HuH-7 (cell line): ENCODE measurements around the gene PTRH1.

Experiments used
- DNase-seq: peaks from one replicate; pipeline ENCODE4 v3.0.0; 2011; ENCODE audit warnings: low spot score

The PTRH1 gene

DNA sequence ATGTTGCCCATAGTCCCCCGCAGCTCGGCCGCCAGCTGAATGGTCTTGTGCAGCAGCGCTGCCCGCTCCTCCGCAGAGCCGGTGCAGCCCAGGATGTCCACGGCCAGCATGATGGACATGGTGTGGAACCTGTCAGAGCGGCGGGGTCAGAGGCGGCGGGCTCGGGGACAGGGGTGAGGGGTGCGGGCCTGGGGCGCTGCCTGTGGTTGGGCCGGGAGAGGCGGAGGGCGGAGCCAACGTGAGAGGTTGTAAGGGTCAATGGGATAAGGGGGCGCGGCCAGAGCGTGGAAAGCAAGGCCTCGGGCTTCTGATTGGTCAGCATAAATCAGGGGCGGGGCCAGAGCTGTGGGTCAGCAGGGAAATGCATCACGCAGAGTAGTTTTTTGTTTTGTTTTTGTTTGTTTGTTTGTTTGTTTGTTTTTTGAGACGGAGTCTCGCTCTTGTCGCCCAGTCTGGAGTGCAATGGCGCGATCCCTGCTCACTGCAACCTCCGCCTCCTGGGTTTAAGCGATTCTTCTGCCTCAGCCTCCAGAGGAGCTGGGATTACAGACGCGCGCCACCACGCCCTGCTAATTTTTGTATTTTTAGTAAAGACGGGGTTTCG is 26.5 kb upstream of the PTRH1 start:
- peak; percentile 96 for DNase-seq

DNA sequence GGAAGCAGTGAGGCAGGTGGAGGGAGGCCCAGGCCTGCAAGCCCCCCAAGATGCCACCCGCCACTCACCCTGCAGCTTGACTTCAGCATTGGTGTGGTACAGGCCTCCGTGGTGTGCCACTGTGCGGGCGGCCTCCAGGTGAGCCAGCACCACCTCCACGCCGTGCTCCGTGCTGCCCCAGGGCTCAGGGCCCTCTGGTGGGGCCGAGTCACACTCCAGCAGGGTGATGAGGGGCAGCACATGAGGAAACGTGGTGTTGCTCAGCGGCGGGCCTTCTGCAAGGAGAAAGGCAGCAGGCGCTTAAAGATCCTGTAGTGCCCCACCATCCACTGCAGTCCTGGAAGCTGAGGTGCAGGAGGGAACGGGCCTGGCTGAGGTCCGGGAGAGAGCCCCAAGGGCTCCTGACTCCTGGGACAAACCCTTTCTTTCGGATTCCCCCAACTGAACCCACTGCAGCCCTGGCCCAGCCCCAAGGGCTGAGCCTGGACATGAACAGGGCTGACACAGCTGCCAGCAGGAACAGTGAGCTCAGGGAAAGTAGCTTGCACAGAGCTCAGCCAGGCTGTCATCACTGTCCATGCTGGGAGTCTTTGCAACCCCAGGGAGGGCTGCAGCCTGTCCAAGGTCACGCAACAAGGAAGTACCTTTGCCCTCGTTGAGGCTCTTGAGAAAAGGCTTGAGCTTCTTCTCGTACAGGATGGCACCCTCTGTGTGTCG is 24.3 kb upstream of the PTRH1 start:
- DNase-seq: no peak

DNA sequence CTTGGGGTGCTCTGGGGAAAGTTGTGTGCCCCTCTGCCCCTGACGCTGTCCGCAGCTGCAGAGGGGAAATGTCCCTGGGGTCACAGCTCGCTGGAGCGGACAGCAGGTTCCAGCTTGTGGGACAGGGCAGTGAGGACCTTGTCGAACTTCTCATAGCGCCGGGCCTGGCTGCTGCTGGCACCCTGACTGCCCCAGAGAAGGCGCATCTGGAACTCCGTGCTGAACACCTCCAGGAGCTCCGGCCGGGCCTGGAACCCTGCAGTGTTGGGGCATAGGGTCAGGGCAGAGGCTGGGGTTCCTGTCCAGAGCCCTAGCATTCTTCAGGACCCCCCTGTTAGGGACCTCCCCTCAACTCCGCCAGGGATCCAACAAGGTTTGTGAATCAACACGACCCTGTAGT is 23.2 kb upstream of the PTRH1 start:
- DNase-seq: no peak

DNA sequence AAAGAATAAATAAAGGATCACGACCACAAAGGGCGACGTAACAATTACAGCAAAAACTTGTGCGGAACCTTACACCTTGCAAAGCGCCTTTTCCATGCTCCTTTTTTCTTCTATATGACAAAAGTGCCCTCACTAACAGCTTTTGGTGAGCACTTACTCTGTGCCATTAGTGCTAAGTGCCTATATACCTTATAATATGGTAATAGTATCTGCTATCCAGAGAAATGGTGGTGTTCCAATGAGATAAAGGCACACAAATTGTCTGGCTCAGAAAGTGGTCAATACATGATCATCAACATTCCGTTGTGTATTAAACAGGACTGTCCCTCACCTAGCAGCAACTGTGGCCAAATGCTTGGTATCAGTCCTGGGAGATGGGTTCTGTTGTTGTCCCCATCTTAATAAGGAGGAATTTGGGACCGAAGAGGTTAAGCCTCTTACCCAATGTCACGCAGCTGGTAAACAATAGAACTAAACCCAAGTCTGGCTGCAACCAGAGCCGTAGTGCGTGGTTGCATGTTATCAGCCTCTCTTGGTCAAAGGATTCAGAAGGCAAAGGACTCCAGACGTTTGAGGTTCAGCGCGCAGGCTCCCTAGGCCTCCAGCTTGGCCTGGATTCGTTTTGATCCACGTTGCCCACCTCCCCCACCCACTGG is 20.2 kb upstream of the PTRH1 start:
- no peak for DNase-seq

DNA sequence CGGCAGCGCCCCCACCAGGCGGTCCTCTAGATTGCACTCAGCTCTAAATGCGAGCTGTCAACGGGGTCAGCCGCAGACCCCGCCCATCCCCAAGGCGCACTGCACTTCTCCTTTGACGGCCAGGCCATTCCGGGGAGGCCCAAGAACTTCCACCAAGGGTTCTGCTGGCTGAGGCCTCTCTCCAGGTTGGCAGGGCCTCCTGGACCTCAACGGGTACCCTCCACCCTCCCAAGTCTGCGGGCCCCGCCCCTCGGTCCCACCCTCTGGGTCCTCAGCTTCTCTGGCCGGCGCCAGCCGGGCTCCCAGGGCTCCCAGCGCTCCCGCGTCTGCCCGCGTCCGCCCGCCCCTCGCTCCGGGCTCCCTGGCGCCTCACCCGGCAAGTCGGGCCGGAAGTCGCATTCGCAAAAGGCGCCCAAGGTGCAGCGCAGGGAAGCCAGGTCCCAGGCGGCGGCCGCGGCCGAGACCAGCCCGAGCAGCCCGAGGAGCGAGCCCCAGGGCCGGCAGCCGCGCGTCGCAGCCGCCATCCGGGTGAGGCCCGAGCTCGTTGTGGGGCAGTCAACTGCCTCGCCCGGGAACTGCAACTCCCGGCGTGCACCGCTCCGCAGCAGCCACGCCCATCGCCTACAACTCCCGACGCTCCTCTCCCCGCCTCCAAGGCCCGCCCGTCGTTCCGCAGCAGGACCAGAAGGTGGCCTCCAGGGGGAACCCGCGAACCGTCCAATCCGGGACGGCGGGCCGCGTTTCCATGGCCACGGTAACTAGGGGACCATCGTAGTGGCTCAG is 19.5 kb upstream of the PTRH1 start, which contains the start of gene TOR2A:
TSS of gene TOR2A (minus strand) at position 548 of the 783 bp plus-strand sequence. CDS start at position 524, 24 bp downstream.
- peak; percentile 98 for DNase-seq

DNA sequence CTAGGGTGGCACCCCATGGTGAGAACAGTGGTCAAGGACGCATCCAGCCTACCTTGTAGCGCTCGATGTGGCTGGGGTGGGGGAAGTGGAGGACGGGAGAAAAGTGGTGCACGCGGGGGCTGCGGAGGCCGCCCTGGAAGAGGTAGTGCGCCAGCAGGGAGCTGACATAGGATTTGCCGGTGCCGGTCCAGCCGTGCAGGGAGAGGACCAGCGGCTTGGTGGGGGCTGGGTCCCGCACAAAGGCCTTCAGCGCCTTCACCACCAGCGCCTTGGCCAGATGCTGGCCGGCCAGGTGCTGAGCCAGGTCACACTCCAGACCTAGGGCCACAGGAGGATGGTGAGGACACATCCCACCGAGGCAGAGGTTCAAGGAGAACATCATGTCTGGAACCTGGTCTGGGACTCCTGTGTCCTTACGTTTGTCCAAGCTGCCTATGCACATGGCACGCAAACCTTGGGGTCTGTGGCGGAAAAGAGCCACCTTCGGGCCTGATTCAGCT is 18.8 kb upstream of the PTRH1 start:
- DNase-seq: no peak

DNA sequence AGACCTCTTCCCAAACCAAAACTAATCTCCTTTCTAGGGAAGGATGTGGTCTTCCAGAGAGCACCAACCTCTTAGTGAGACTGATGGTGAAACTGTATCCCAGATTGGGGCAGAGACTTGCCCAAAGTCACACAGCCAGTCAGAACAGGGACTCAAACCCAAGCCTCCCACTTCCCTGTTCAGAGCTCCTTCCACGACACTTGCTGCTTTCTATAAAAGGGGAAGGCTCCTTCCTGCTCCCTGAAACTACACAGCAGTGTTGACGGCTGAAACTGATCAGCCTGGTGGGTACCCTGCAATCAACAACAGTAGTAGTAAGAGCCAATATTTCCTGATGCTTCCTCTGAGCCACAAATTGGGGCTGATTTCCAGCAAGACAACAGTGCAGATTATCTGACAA is 18.2 kb upstream of the PTRH1 start:
- DNase-seq: no peak

DNA sequence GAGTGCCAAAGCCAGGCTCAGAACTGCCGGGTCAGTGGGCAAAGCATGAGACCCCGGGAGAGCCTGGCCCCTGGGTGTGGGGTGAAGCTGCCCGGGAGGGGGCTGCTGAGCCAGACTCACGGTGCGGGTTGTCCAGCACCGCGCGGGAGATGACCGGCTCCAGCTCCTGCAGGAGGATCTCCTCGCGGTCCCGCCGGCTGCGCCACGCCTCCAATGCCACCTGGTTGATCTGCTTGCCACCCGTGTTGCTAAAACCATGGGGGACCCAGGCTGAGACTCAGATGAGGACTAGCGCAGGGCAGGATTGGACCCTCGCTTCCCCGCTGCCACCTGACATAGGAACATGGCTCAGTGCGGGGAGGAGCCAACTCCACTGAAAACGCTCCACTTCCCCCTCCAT is 17.0 kb upstream of the PTRH1 start:
- no peak for DNase-seq

DNA sequence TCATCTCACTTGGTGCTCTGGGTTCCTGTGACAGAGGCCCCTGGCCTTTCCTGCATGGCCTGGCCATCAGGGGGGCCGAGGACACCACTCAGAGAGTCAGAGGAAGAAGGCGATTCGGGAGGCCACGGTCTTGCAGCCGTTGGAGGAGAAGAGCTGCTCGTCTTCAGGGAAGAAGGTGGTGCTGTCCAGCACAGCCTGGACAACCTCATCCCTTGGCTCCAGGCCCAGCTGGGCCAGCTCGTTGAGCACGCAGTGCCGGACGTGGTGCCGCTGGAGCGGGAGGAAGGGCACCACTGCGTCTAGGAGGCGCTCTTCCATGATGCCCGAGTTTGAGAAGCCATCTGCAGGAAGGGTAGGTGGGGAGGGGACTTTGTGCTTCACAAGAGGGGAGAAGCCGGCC is 16.5 kb upstream of the PTRH1 start:
- DNase-seq: no peak

DNA sequence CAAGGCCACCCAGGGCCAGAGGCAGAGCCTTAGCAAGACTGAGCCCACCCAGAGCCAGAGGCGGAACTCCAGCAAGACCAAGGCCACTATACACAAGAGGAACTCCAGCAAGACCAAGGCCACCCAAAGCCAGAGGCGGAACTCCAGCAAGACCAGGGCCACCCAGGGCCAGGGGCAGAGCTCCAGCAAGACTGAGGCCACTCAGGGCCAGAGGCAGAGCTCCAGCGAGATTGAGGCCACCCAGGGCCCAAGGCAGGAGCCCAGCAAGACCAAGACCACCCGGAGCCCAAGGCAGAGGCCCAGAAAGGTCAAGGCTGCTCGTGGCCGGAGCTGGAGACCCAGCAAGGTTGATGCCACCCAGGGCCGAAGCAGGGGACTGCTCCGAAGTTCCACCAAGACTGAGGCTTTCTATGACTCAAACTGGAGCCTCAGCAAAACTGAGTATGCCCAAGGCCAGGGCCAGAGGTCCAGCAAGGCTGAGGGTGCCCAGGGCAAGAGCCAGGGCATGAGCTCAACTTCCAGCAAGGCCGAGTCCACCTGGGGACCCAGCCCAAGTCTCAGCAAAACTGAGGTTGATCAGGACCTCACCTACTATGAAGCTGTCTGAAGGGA is 15.4 kb upstream of the PTRH1 start:
- DNase-seq: no peak

DNA sequence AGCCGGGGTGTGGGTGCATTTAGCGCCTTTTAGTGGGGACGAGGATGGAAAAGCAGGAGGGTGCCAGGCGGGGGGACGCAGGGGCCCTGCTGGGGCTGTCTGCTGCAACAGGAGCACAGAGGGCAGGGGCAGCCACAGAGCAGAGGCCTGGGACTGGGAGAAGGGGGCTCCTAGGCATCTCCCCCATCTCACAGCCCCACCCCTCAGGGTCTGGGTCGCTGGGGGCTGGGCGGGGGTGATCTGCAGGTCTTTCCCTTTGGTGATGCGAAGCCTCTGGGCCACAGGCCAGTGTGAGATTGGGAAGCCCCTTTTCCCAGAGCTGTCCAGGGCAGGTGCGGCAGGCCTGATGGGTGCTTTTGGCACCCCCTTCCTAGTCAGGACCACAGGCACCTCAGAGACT is 14.8 kb upstream of the PTRH1 start:
- no peak for DNase-seq

DNA sequence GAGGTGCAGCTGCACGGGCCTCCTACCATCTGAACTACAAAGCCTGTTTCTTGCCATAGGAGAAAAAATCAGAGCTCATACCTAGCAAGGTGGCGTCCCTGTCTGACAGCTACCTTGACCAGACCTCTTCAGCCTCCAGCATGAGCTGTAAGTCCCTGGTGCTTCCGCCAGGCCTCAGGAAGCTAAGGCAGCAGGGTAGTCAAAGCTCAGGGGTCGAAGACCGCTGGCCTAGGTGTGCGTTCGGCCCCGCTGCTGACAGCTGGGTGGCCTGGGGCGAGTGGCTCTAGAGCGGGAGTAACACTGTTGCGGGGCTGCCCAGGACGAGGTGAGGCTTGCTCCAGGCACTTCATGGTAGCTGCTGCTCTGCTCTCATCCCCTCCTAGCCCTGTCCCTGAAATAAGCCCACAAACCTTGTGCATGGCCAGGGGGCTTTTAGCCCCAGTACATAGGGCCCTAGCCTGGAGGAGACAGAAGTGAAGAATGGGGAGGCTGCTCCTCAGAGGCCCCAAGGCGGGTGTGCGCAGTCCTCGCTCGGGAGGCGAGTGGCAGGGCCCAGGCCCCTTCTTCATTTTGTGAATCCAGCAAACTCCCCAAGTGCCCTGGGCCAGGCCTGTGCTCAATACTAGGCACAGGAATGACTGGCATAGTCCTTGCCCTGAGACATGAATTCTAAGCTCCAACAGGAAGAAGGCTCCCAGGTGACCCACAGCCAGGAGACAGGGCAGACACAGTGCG is 14.2 kb upstream of the PTRH1 start:
- DNase-seq: no peak

DNA sequence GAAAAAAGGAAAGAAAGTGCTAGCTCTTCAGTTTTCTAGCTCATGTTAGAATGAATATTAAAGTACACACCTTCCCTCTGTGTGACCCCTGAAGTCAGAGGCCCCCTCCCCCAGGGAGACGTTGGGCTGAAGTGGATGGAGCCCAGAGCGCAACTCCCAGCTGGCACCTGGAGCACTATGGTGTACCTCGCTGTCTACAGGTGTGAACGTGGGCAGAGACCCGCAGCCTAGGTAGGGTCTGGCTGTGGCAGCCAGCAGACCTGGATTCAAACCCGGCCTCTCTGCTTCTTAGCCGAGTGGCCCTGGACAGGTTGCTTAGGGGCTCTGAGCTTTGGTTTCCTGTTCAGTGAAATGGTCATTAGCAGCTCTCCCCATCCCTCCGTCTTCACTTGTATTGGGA is 13.3 kb upstream of the PTRH1 start:
- no peak for DNase-seq

DNA sequence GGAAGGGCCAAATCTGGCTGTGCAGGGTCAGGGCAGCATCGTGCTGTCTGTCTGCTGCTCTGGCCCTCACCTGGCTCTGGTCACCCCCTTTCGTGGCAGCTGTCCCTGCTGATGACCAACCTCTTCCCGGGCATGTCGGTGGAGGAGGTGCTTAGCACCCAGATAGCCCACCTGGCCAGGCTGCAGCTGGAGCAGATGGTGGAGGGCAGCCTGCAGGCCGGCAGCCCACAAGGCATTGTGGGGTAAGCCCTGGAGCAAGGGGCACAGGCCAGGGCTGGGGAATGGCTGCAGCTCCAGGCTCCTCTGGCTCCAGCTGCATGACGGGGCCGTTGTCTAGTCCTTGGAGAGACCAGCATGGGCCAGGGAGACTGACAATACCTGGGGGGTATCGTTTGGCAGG is 11.4 kb upstream of the PTRH1 start:
- no peak for DNase-seq

DNA sequence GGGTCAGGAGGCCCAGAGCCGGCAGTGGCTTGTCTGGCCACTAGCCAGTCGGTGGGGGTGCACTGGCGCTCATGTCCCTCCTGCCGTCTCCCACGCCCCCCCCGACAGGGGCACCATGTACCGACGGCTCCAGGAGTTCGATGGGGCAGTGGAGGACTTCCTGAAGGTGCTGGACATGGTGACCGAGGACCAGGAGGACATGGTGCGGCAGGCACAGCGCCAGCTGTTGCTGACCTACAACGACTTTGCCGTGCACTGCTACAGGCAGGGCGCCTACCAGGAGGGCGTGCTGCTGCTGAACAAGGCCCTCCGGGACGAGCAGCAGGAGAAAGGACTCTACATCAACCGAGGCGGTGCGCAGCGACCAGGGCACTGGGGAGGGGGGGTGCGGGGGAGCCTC is 8.5 kb upstream of the PTRH1 start:
- no peak for DNase-seq

DNA sequence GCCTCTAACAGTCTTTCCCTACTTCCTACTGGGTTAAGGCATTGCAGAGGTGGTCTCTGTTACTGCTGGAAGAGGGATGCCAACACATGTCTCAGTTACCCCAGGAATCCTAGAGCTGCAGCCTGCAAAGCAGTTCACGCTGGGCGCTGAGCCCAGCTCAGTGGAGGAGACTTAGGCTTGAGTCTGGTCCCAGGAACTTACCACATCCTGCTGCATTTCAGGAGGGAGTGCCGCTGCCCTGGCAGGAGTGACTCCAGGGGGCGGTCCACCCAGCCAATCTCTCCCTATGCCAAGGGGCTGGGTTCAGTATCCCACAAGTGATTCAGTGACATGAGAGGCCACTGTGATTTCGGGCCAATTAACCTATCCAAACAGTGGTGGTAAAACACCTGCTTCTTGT is 8.0 kb upstream of the PTRH1 start:
- no peak for DNase-seq

DNA sequence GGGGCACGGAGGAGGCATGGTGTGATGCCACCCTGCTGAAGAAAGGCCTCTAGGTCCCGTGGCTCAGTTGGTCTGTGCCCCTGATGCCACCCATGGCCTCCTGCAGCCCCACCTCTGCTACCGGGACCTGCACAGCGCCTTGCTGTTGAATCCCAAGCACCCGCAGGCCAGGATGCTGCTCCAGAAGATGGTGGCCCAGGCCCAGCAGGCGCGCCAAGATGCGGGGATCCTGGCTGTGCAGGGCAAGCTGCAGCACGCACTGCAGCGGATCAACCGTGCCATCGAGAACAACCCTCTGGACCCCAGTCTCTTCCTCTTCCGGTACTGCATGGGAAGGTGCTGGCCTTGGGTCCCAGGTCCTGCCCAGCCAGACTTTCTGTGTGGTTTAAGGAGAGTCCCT is 7.5 kb upstream of the PTRH1 start:
- no peak for DNase-seq

DNA sequence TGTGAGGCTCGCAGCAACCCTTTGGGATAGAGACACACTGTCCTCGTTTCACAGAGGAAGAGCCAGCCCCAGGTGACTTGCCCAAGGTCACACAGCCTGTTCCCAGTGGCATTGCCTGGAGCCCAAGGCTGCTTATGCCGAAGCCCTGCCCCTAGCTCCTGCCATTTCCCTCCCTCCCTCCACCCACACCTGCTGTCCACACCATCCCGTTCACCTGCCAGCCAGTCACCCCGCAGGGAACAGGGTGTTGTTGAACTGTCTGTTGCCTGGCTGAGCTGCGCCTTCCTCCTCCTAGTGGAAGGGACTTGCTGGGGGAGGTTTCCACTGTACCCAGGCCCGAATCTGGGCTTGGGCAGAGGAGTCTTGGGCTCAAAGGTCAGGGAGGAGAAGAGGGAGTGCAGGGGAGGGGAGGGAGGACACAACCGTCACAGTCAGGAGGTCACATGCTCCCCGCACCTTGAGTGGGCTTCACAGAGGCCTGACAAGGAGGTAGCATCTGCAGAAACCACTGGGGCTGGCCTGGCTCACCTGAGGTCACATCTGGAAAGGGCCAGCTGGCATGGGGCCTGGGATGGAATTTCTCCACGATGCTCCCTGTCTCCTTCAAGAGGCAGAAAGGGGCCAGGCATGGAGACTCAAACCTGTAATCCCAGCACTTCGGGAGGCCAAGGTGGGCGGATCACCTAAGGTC is 6.7 kb upstream of the PTRH1 start:
- no peak for DNase-seq

DNA sequence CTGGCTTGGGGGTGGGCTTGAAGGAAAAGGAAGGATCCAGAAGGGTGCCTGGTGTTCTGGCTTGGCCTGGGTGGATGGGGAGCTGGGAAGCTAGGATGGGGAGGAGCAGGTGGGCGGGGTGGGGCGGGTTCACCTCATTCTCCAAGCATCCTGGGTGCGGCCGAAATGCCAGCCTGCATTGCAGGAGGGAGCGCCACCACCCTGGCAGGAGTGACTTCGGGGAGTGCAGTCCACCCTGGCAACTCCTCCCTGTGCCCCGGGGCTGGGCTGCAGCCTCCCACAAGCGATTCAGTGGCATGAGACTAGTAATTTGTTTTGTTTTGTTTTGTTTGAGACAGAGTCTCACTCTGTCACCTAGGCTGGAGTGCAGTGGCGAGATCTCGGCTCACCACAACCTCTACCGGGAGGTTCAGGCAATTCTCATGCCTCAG is 5.9 kb upstream of the PTRH1 start:
- no peak for DNase-seq

DNA sequence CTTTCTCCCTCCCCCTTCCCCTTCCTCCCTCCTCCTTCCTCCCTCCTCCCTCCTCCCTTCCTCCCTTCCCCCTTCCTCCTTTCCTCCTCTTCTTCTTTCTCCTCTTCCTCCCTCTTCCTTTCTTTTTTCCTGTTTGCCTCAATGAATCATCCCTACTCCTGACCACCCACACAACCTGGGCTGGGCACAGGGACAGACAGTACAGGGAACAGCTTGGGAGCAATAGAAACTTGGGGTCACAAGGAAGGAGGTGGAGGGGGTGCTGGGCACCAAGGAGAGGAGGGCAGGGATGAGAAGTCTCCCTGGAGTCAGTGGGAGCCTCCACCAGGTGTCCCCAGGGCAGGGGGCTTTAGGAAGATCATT is 5.4 kb upstream of the PTRH1 start:
- DNase-seq: no peak
